ENCODE measurements around the gene CNKSR2. TPM values are rescaled to one million over a fixed set of nuclear protein-coding genes. Genes with fewer than 3 reads are reported as not detected.

Gene CNKSR2
- total RNA-seq, result 1 to 10 TPM; 3.6 to 3.7 TPM

DNA sequence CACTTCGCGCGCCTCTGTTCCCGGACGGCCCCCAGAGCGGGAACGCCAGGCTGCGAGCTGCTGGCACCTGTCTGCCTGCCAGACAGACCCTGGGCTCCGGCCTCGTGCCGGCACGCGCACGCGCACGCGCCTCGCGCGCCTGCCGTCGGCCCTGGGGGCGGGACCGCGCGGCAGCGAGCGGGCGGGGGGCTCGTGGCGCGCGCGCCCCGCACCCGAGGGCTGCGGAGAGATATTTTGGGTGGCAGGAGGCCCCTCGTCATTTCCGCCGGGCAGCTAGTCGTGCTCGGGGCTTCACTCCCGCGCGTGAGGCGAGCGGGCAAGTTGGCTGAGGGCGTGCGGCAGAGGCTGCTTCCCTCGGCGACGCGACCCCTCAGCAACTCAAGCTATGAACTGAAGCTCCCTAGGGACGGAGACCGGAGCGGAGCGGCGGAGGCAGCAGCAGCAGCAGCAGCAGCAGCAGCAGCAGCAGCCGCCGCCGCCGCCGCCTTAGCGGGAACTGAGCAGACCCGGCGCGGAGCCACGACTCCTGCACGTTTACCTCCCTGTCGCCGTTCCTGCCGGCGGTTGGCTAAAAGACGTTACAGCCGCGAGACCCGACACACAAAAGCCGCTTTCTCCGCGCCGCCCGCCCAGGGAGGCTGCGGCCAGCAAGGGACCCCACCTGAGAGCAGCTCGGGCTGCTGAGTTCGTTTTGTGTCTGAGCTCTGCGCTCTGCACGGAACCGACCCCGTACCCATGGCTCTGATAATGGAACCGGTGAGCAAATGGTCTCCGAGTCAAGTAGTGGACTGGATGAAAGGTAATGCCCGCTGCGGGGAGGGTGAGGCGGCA is at the start of gene CNKSR2:
CNKSR2 (plus strand) TSS at position 256 of the 831 bp plus-strand sequence; CDS start at position 736, 480 bp downstream.
- Mint-ChIP-seq H3K9me3 (no peaks in the 10 kb centered on the region), H3K36me3 (no peaks in the 10 kb centered on the region), H3K4me3 (peak within 1 kb of the TSS; percentile 84), H3K4me1 (ENCODE audit: low read depth) (peaks cover 25% of the 10 kb centered on the region), H3K27me3 (no peaks in the 10 kb centered on the region), H3K27ac (no peak within 1 kb of the TSS)
- CTCF ChIA-PET, result interaction anchor here (1.5 kb wide), 1 partner anchor 106 kb away, joined by 6 read pairs; no protein-coding TSS in a partner anchor
- intact Hi-C loops (cut with micrococcal nuclease), result loop anchor here (5.0 to 10.0 kb wide), 2 partner anchors 63 to 780 kb away; no protein-coding TSS in a partner anchor
- POLR2A ChIA-PET, result interaction anchor here (0.6 kb wide), 1 partner anchor 1808 kb away, joined by 3 read pairs; no protein-coding TSS in a partner anchor
- DNase-seq, result peak; percentile 70

DNA sequence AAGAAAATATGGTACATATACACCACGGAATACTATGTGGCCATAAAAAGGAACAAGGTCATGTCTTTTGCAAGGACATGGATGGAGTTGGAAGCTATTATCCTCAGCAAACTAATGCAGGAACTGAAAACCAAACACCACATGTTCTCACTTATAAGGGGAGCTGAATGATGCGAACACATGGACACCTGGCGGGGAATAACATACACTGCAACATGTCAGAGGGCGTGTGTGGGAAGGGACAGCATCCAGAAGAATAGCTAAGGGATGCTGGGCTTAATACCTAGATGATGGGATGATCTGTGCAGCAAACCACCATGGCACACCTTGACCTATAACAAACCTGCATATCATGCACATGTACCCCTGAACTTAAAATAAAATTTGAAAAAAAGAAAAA is 19.5 kb upstream of the CNKSR2 start:
- no peak overlapping the region for H3K4me3 Mint-ChIP-seq
- H3K9me3 Mint-ChIP-seq, result peaks cover 21% of the 10 kb centered on the region
- DNase-seq, result no peak
- CTCF ChIA-PET, result no interaction called here
- no peak overlapping the region for H3K27ac Mint-ChIP-seq
- POLR2A ChIA-PET, result no interaction called here
- intact Hi-C loops (cut with micrococcal nuclease), result no loop called here
- no peaks in the 10 kb centered on the region for H3K4me1 Mint-ChIP-seq (ENCODE audit: low read depth)
- H3K36me3 Mint-ChIP-seq, result peaks cover 1% of the 10 kb centered on the region
- H3K27me3 Mint-ChIP-seq, result no peaks in the 10 kb centered on the region

- Mint-ChIP-seq H3K27me3 (no peaks in the 10 kb centered on the region), H3K4me3 (no peak overlapping the region), H3K27ac (no peak overlapping the region), H3K9me3 (peaks cover 10% of the 10 kb centered on the region), H3K36me3 (peaks cover 1% of the 10 kb centered on the region), H3K4me1 (ENCODE audit: low read depth) (no peaks in the 10 kb centered on the region)
- CTCF ChIA-PET, result no interaction called here
- no peak for DNase-seq
- intact Hi-C loops (cut with micrococcal nuclease), result no loop called here
- POLR2A ChIA-PET, result no interaction called here
Measured at GRCh38 chrX:21355831-21356230, 18.4 kb upstream of the CNKSR2 start.

- CTCF ChIA-PET, result no interaction called here
- H3K27me3 Mint-ChIP-seq, result no peaks in the 10 kb centered on the region
- no peaks in the 10 kb centered on the region for H3K4me1 Mint-ChIP-seq (ENCODE audit: low read depth)
- POLR2A ChIA-PET, result no interaction called here
- H3K36me3 Mint-ChIP-seq, result no peaks in the 10 kb centered on the region
- H3K27ac Mint-ChIP-seq, result no peak overlapping the region
- DNase-seq, result no peak
- H3K9me3 Mint-ChIP-seq, result peaks cover 4% of the 10 kb centered on the region
- intact Hi-C loops (cut with micrococcal nuclease), result loop anchor here (5.0 to 10.0 kb wide), 2 partner anchors 68 to 775 kb away; no protein-coding TSS in a partner anchor
- H3K4me3 Mint-ChIP-seq, result no peak overlapping the region
Measured at GRCh38 chrX:21369613-21370012, 4.6 kb upstream of the CNKSR2 start.

DNA sequence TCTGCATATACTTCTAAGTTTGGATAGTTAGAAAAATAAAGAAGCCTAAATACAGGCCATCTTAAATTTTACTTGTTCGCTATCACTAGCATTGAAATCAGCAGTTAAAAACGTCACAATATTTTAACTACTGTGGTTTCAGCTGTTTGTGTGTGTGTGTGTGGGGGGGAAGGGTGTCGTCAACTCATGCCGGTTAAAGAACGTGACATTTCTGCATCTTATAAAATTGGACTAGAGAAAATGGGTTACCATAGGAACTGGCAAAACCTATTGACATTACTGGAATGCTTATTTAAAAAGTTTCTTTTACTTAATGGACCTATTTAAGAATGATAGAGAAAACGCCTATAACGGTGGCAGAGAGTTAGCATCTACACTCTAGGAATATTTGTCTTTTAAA is 1.2 kb upstream of the CNKSR2 start:
- Mint-ChIP-seq H3K27ac (no peak overlapping the region), H3K27me3 (no peaks in the 10 kb centered on the region), H3K36me3 (no peaks in the 10 kb centered on the region), H3K4me3 (peak overlapping the region; percentile 20), H3K9me3 (no peaks in the 10 kb centered on the region), H3K4me1 (ENCODE audit: low read depth) (peaks cover 15% of the 10 kb centered on the region)
- DNase-seq, result no peak
- ChIA-PET POLR2A (no interaction called here), CTCF (no interaction called here)
- intact Hi-C loops (cut with micrococcal nuclease), result loop anchor here (5.0 to 10.0 kb wide), 2 partner anchors 64 to 778 kb away; no protein-coding TSS in a partner anchor

DNA sequence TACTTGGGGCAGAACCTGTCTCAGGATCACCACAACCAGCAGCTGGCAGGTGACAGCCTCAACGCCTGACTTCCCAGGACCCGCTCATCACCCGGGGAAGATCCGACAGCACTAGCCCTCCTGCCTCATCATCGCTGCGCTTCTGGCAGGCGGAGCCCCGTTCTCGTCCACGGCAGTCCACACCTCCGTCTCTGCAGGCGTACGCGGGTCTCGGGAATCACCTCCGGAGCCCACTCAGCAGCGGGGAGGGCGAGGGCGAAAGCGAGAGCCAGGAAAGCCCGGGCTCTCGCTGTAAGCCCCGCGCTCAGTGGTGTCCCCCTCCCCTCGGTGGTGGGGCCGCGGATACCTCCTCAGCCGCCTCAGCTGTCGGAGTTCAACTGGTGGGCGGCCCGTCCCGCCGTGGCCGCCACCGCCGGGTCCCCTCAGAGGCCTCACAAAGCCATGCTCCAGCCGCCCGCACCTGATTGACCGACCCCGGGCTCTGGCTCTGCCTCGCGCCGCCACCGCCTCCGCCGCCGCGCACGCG is 518 bp upstream of the CNKSR2 start:
- no peaks in the 10 kb centered on the region for H3K9me3 Mint-ChIP-seq
- ChIA-PET CTCF (interaction anchor here (1.5 kb wide), 1 partner anchor 107 kb away, joined by 6 read pairs; no protein-coding TSS in a partner anchor), POLR2A (interaction anchor here (0.6 kb wide), 1 partner anchor 1807 kb away, joined by 3 read pairs; no protein-coding TSS in a partner anchor)
- peaks cover 19% of the 10 kb centered on the region for H3K4me1 Mint-ChIP-seq (ENCODE audit: low read depth)
- no peaks in the 10 kb centered on the region for H3K27me3 Mint-ChIP-seq
- DNase-seq, result peak; percentile 36
- peak overlapping the region; percentile 60 for H3K4me3 Mint-ChIP-seq
- H3K36me3 Mint-ChIP-seq, result no peaks in the 10 kb centered on the region
- no peak overlapping the region for H3K27ac Mint-ChIP-seq
- intact Hi-C loops (cut with micrococcal nuclease), result loop anchor here (5.0 to 10.0 kb wide), 2 partner anchors 64 to 779 kb away; no protein-coding TSS in a partner anchor

DNA sequence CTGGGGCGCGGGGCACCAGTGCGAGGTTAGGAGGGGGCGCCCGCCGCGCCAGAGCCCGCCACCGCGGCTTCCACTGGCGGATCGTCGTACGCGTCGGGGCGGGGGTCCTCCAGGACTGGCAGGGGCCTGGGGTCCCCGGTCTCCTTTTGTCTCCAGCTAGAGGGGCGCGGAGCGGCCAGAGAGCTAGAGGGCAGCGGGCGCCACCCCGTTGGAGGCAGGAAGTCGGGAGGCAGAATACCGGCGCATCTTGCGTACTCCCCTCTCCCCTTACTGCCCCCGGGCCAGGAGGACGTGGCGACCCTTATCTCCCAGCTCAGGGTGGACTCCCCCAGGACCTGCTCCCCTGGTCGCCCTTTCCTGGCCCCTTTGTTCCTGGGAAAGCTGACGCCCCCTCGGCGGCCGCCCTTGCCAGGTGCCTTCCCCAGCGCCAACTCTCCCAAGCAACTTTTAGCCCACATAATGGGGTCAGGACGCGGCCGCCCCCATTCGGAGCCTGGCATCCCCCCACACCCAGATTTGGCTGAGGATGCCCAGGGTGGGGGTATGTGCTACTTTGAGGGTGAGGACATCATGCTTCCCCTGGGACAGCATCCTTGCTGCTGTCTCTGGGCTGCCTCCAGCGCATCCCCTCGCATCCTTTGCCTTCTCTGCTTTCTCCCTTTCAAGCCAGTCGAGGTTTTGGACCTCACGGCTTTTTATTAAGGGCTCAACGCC is 933 bp downstream of the CNKSR2 start:
- DNase-seq, result peak; percentile 8
- H3K4me3 Mint-ChIP-seq, result peak overlapping the region; percentile 84
- H3K27me3 Mint-ChIP-seq, result no peaks in the 10 kb centered on the region
- ChIA-PET CTCF (interaction anchor here (1.5 kb wide), 1 partner anchor 105 kb away, joined by 6 read pairs; no protein-coding TSS in a partner anchor), POLR2A (no interaction called here)
- intact Hi-C loops (cut with micrococcal nuclease), result loop anchor here (5.0 to 10.0 kb wide), 4 partner anchors 62 to 848 kb away; no protein-coding TSS in a partner anchor
- H3K4me1 Mint-ChIP-seq (ENCODE audit: low read depth), result peaks cover 29% of the 10 kb centered on the region
- no peak overlapping the region for H3K27ac Mint-ChIP-seq
- no peaks in the 10 kb centered on the region for H3K9me3 Mint-ChIP-seq
- H3K36me3 Mint-ChIP-seq, result no peaks in the 10 kb centered on the region

DNA sequence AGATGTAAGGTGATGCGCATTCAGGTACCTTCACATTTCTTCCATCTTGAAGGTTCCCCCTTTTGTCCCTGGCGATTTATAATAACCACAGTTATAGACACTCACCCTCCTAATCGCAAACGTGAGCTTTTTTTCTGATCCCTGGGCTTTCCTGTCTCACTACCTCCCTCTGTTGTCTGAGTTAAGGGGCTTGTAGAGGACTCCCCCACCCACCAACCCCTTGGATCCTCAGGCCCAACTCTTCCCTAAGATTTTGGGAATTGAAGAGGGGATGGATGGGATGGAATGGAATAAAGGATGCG is 1.4 kb downstream of the CNKSR2 start:
- Mint-ChIP-seq H3K4me1 (ENCODE audit: low read depth) (peaks cover 29% of the 10 kb centered on the region), H3K27ac (no peak overlapping the region), H3K27me3 (no peaks in the 10 kb centered on the region), H3K9me3 (no peaks in the 10 kb centered on the region), H3K36me3 (no peaks in the 10 kb centered on the region), H3K4me3 (peak overlapping the region; percentile 84)
- intact Hi-C loops (cut with micrococcal nuclease), result loop anchor here (5.0 to 10.0 kb wide), 3 partner anchors 663 to 848 kb away; no protein-coding TSS in a partner anchor
- ChIA-PET CTCF (no interaction called here), POLR2A (no interaction called here)
- DNase-seq, result no peak

DNA sequence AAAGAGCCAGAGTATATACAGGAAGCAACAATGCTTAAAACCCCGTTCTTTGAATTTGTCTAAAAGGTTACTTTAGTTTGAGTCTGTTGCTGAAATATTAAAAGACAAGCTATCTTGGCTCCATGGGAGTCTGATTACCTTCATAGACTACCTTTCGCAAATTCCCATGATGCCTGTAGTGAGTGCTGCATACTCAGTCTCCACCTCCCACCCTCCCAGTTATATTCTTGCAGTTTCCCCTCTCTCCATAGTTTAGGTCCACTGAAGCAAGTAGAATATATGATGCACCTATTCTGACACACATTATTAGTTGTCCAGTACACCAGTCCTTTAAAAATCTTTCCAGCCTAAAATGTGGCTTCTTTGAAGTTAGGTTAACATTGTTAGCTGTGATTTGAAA is 2.4 kb downstream of the CNKSR2 start:
- Mint-ChIP-seq H3K36me3 (no peaks in the 10 kb centered on the region), H3K27ac (no peak overlapping the region), H3K4me3 (no peak overlapping the region), H3K9me3 (no peaks in the 10 kb centered on the region), H3K4me1 (ENCODE audit: low read depth) (peaks cover 29% of the 10 kb centered on the region), H3K27me3 (no peaks in the 10 kb centered on the region)
- CTCF ChIA-PET, result no interaction called here
- POLR2A ChIA-PET, result no interaction called here
- intact Hi-C loops (cut with micrococcal nuclease), result loop anchor here (5.0 to 10.0 kb wide), 3 partner anchors 664 to 849 kb away; no protein-coding TSS in a partner anchor
- DNase-seq, result no peak

DNA sequence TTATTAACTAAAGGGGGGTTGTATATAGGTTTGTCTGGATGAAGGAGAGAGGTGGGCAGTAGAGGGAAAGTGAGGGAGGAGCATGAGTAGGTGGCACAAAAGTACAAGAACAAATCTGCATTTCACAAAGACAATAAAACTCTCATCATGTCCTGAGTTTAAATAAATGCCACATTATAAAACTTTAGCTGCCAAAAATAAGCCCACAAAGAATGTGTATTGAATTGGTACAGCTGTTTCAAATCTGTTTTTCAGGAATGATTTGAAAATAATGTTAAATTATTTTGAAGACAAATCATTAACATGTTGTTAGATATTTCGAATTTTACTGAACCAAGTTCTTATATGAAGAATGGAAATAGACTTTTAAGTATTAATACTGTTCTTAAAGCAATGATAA is 5.8 kb downstream of the CNKSR2 start:
- no peak for DNase-seq
- CTCF ChIA-PET, result no interaction called here
- Mint-ChIP-seq H3K4me3 (no peak overlapping the region), H3K9me3 (no peaks in the 10 kb centered on the region), H3K36me3 (no peaks in the 10 kb centered on the region), H3K27ac (no peak overlapping the region), H3K4me1 (ENCODE audit: low read depth) (peaks cover 29% of the 10 kb centered on the region), H3K27me3 (no peaks in the 10 kb centered on the region)
- POLR2A ChIA-PET, result no interaction called here
- intact Hi-C loops (cut with micrococcal nuclease), result loop anchor here (5.0 to 10.0 kb wide), 3 partner anchors 668 to 853 kb away; no protein-coding TSS in a partner anchor

DNA sequence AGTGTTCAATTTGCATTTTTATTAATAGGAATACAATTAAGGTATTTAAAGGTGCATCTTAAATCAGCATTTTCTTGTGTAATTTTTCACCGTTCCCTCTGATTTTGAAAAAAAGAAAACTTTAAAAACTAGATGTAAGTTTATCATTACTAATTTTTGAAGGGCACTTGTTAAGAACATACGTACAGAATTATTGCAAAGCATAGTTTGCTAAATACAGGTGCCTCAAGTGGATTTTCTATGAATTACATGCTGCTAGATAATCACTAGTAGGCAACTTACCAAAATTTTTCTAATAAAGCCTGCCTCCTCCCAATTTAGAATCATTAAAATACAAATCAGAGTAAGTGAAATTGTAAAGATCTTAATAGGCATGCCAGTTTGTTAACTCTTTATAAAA is 8.5 kb downstream of the CNKSR2 start:
- Mint-ChIP-seq H3K36me3 (no peaks in the 10 kb centered on the region), H3K4me3 (no peak overlapping the region), H3K27me3 (no peaks in the 10 kb centered on the region), H3K27ac (no peak overlapping the region), H3K4me1 (ENCODE audit: low read depth) (peaks cover 14% of the 10 kb centered on the region), H3K9me3 (no peaks in the 10 kb centered on the region)
- POLR2A ChIA-PET, result no interaction called here
- intact Hi-C loops (cut with micrococcal nuclease), result no loop called here
- CTCF ChIA-PET, result no interaction called here
- no peak for DNase-seq

DNA sequence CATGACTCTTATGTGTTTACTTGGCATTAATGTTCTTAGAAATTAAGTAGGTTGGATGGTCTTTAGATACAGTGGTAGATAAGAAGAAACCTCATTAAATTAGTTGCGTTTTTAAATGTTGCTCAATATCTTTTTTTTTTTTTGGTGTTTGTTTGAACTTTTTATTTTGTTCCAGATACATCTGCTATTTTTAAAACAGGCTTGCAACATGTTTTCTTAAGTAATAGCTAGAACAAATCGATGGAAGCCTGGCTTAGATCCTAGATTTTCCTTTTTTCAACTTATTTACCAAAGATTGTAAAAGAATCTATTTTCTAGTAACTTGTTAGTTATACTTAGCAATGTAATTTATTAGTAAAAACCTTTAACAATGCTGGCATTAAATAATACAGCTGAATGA is 9.3 kb downstream of the CNKSR2 start:
- CTCF ChIA-PET, result no interaction called here
- Mint-ChIP-seq H3K9me3 (no peaks in the 10 kb centered on the region), H3K27ac (no peak overlapping the region), H3K4me1 (ENCODE audit: low read depth) (peaks cover 12% of the 10 kb centered on the region), H3K27me3 (no peaks in the 10 kb centered on the region), H3K36me3 (no peaks in the 10 kb centered on the region), H3K4me3 (no peak overlapping the region)
- DNase-seq, result no peak
- POLR2A ChIA-PET, result no interaction called here
- intact Hi-C loops (cut with micrococcal nuclease), result no loop called here

Data from activated CD4-positive, alpha-beta memory T cell treated with anti-CD3 and anti-CD28 coated beads for 36 hours (primary cell).